WTC11 (cell line): ENCODE results near the gene TRMT44.

Experiments
- CTCF ChIP-seq: fragments of 200-600 bp; IDR thresholded peaks from 2 replicates; pipeline ENCODE4 v1.8.0; 2022; ENCODE audit warnings: antibody characterized with exemption
- JUN ChIP-seq: sonication (generic); formaldehyde crosslinking; IDR thresholded peaks from 2 replicates; pipeline ENCODE4 v1.8.0; 2023; ENCODE audit warnings: mild to moderate bottlenecking, missing genetic modification reagents
- SMAD3 ChIP-seq: sonication (generic); formaldehyde crosslinking; IDR thresholded peaks from 2 replicates; pipeline ENCODE4 v1.8.0; 2022; ENCODE audit warnings: missing genetic modification reagents, mild to moderate bottlenecking, borderline replicate concordance
- ZMAT4 ChIP-seq: fragments of 250-450 bp; sonication (Bioruptor Pico); IDR thresholded peaks from 2 replicates; pipeline ENCODE4 v1.9.0; 2021; ENCODE audit warnings: mild to moderate bottlenecking

- no peak for TF ChIP-seq JUN (CRISPR knock-in tag)
- TF ChIP-seq CTCF: no peak
- TF ChIP-seq SMAD3 (CRISPR knock-in tag): no peak
- TF ChIP-seq ZMAT4: no peak
These were observed at the start of gene TRMT44, which contains the start of gene ACOX3 for GRCh38 chr4:8440492-8441311.
